Measurements from ENCODE around the gene FGD3.
"Not testable (repeated sequence)": the region's sequence is repeated elsewhere in the genome, so short reads cannot be mapped to it uniquely, and the experiment has no call there.

FGD3 gene

DNA sequence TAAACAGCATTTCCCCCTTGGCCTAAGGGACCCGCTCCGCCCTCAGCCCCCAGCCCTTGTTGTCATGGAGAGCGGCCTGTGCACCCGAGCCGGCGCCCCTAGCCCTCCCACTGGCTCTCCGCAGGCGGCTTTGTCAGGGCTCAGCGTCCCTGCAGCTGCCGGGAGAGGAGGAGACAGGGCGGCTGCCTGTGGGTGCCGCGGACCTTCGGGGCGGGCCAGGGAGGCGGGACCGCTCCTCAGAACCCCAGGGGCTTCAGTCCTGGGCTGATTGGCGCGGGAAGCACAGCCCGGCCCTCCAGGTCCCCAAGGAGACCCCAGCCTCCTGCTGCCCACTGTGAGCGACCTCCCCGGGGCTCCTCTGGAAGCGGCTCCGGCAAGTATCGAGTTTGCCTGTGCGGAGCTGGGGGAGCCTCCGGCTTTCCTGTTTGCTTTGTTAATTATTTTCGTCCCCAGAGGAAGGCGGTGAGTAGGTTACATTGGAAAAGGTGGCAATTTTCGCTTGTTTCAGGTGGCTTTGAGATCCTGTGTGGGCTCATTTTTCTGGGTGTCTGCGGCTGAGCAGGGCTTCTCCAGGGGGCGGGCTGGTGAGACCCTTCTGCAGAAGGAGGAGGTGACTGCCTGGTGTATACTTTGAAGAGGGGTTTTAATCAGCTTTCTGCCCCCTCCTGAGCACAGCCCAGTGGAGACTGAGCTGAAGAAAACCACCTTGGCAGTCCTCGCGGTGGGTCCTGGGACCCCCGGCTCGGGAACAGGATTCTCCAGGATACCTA, at the start of gene FGD3:
Gene FGD3, plus strand, starts transcription at position 256 of the 770 bp plus-strand sequence. CDS start 28,734 bp downstream, outside the sequence.
- DNase-seq = no peak

GRCh38 chr9:92905137-92905536, 42.2 kb upstream of the FGD3 start:
- not testable (repeated sequence) for DNase-seq

- DNase-seq = no peak
Measured at GRCh38 chr9:92911511-92912475, 35.5 kb upstream of the FGD3 start.

DNA sequence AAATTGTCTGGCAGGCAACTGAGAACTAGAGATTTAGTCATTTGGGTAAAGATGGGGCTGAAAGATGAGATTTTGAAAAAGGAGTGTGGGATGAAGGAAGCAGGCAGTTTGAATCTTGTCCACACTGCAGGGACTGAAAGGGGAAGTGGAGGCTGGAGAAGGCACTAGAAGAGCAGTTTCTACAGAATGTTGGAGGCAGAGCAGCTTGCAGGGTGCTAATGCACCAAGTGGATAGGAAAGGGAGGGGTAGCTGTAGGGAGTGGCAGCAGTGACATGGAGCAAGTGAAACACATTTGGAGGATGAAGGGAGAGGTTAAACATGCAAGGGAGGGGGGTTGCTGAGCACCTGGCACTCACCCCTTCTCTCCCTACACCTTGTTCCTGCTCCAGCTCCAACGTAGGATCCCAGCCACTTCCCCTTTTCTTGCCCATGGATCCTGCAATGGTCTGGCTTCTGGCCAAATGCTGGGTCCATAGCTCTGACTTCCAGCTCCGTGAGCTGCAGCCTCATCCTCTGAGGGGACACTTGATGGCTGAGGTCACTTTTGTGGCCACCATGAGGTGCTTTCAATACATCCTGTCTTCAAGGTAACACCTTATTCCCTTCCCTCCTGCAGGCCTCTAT, 30.0 kb upstream of the FGD3 start:
- DNase-seq = no peak

- DNase-seq = no peak
Measured at GRCh38 chr9:92920437-92920836, 26.9 kb upstream of the FGD3 start.

- no peak for DNase-seq
Measured at GRCh38 chr9:92931606-92932005, 15.7 kb upstream of the FGD3 start.

DNA sequence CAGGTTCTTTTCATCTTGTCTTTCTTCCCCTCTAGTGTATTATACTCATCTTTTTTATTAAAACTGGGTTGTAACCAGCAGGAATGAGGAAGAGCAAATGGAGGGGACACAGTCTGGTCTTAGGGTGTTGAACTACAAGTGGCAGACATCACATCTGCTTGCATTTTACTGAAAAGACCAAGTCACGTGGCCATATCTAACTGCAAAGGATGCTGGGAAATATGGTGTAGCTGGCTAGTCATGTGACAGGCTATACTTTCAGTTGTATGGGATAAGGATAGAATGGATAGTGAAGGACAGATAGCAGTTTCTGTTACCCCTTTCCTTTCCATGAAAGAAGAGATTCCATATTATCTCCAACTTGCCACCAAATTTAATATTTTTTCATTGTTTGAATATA, 13.0 kb upstream of the FGD3 start:
- DNase-seq = no peak

GRCh38 chr9:92938025-92938424, 9.3 kb upstream of the FGD3 start:
- no peak for DNase-seq

DNA sequence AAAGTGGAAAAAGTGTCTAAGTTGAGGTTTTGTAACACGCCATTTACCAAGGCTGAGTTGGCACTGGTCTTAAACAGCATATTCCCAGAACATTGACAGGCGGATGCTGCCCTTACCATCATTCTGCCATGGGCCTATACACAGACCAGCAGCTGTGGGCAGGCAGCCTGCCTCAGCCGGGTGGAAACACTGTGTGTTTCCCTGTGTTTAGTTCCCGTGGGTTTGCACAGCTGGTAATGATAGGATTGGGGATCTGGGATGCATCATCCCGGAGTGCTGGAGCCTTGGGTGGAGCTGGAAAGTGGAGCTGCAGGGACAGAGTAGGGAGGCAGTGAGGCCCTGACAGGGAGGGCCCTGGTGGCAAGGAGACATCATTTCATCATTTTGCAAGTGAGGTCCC, 5.5 kb upstream of the FGD3 start:
- no peak for DNase-seq

- peak; percentile 69 for DNase-seq
Measured at GRCh38 chr9:92942688-92943616, 4.4 kb upstream of the FGD3 start.

DNA sequence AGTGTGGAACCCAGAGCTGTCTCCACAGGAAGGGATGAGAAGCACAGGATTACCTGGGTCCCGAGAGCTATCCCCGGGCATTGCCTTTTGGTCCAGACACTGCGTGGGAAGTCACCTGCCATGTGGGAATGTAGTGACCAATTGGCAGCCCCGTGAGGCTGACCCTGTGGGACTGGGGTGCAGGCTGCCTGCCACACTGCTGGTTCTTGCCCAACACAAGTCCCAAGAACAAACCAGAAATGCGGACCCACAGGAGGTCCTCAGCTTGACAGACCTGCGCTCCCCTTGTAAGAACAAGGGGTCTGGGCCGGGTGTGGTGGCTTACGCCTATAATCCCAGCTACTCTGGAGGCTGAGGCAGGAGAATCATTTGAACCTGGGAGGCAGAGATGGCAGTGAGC, 2.4 kb upstream of the FGD3 start:
- DNase-seq = no peak

GRCh38 chr9:92945796-92946195, 1.5 kb upstream of the FGD3 start:
- no peak for DNase-seq

DNA sequence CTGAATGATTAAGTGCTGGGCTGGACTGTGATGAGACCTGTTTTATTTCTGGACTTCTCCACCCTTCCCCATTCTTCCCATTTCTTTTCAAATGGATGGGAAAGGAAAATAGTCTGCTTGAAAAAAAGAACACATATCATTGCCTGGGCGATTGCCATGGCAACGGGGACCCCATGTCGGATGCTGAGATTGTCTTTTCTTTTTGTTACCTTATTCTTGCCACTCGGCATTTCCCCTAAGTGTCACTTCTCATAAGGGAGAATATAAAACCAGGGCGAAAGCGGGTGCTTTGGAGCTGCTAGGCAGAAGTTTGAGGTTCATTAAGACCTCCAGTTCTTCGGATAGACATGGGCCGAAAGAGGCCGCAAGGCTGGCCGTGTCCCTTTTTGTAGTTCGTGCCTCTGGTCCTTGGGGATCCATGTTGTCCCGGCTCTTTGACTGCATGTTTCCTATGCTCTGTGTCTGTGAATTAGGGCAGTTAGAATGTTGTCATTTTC, 763 bp downstream of the FGD3 start:
- DNase-seq = no peak

- DNase-seq = no peak
Measured at GRCh38 chr9:92948632-92949031, 1.3 kb downstream of the FGD3 start.

- DNase-seq = no peak
Measured at GRCh38 chr9:92949266-92949982, 2.1 kb downstream of the FGD3 start.

GRCh38 chr9:92950359-92950955, 3.1 kb downstream of the FGD3 start:
- no peak for DNase-seq

DNA sequence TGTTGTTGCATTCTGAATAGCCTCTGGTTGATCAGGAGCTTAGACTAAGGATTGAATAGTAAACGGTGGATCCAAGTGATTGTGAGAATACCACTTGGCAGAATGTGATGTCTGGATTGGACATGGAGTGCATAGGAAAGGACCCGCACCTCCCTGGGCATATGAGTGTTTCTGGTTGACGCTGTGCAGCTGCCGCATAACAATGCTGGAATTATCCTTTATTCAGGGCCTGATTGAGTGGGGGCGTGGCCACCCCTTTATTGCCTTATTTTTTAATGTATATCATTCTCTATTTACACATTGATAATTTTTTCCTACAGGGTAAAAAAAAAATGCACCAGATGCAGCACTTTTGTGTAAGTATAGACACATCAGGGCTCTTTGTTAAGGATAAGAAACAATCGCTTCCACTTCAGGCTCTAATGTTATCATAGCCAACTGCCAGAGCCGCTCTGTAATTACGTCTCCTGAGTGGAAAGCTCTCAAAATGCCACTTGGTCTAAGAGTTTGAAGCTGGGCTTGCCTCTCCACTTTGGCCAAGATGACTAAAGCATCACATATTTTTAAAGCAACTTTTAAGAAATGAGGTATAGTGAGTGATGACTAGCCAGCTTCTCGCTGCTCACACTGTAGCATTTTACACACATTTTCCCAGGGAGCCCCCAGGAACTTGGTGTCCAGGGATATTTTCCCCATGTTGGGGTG, 5.7 kb downstream of the FGD3 start:
- DNase-seq = no peak

- no peak for DNase-seq
Measured at GRCh38 chr9:92954049-92954861, 6.9 kb downstream of the FGD3 start.

DNA sequence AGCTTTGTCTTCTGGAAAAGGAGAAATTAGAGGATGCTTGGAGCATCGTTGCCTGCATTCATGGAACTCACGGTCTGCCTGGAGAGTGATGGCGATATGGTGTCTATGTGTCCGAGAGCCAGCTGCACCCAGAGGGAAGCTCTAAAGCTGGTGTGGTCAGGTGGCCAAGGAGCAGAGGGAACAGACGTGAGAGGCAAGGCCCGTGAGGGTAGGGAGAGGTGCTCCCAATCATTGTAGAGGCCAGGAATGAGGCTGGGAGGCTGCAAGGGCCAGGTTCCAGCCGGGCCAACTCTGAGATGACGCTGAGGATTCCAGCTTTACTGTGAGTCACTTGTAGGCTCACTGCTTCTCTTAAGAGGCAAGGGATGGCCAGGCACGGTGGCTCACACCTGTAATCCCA, 7.6 kb downstream of the FGD3 start:
- DNase-seq = no peak

Measured in DMS 273 treated with DMSO at 0.1 percent for 48 hours (cell line).